ENCODE measurements around the gene FBLN2.

The FBLN2 gene

GRCh38 chr3:13582366-13583250 is 33.7 kb downstream of the FBLN2 start:
- no peak for DNase-seq (ENCODE audit: low read depth)

- no peak for DNase-seq (ENCODE audit: low read depth)
Measured at GRCh38 chr3:13583251-13584180, 34.6 kb downstream of the FBLN2 start.

- no peak for DNase-seq (ENCODE audit: low read depth)
Measured at GRCh38 chr3:13584427-13584891, 35.5 kb downstream of the FBLN2 start.

GRCh38 chr3:13584901-13585300 is 36.0 kb downstream of the FBLN2 start:
- DNase-seq (ENCODE audit: low read depth): no peak

DNA sequence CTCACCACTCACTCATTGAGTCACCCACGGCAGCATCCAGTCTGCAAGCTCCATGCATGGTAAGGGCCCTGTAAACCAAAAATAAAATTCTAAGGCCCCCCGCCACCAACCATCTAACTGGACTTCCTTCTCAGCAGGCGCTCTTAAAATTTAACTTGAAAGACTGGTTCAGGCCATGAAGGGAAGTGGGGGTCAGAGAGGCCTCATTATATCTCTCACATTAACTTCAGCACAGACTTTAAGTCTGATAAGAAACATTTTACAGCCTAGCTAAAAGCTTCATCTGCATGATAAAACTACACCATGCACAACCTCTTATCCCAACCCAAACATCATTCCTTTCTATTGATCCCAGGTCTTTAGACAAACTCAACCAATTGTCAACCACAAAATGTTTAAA is 38.5 kb downstream of the FBLN2 start:
- no peak for DNase-seq (ENCODE audit: low read depth)

GRCh38 chr3:13588221-13588701 is 39.3 kb downstream of the FBLN2 start:
- DNase-seq (ENCODE audit: low read depth): no peak

DNA sequence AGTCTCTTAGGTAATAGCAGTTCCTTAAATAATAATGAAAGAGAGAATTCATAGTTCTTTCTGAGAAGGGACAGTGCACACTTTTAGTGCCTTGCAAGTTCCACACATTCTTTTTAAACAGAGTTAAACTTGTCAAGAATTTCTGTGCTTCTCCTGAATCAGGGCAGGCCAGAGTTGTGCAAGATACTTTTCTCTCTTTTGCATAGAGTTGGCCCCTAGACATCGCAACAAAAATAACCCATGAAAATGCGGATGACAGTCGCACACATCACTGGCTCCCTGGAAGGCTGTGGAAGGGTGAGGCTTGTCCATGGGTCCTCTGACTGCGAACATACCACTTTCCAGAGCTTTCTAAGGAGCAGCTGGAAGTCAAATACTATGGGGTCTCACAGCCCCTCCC is 40.1 kb downstream of the FBLN2 start:
- DNase-seq (ENCODE audit: low read depth): peak; percentile 29

DNA sequence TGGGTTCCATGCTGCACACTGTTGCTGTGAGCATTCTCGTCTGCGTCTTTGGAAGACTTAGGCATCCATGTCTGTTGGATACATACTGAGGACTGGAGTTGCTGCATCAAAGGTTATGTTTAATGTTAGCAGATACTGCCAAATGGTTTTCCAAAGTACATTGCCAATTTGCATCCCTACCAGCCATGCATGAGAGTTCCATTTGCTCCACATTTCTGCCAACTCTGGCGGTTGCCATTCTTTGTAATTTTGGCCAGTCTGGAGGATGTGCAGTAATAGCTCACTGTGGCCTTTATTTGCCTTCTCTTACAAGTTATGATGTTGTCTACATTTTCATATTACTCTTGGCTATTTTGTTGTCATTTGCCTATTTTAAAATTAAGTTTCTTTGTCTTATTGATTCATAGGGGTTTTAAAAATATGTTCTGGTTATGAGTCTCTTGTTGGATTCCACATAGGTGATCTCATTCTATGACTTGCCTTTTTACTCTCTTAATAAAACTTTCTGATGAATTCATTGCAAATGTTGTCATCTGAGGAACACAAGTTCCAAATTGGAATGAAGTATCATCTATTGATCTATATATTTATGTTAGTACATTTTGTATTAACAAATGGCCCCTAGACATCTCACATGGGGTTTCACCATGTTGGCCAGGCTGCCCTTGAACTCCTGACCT is 42.1 kb downstream of the FBLN2 start:
- no peak for DNase-seq (ENCODE audit: low read depth)

DNA sequence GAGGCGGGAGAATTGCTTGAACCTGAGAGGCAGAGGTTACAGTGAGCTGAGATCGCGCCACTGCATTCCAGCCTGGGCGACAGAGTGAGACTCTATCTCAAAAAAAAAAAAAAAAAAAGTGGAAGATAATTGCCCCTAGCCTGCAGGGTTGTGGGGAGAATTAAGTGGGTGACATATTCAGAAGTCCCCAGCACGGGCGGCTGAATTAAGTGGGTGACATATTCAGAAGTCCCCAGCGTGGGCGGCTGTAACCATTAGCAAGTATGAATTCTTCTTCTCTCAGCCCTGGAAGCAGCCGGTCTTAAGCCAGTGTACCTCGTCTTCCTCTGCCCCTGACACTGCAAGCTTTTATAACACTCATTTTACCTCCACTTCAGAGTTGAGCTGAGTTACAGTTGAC is 44.7 kb downstream of the FBLN2 start:
- no peak for DNase-seq (ENCODE audit: low read depth)

DNA sequence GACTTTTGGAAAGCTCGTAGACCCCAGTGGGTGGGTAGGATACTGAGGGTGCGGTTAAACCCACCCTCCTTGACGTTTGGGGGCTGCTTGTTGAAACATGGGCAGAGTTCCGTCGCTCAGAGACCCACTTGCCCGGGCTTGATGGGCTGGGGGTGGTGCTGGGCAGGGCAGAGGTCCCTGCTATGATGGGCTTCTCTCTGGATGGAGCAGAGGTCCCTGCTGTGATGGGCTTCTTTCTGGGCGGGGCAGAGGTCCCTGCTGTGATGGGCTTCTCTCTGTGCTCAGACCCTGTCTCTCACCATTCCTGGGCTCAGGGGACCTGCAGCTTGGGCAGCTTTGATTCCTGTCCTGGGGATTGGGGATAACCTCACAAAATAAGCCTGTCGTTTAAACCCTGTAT is 45.2 kb downstream of the FBLN2 start:
- DNase-seq (ENCODE audit: low read depth): no peak

DNA sequence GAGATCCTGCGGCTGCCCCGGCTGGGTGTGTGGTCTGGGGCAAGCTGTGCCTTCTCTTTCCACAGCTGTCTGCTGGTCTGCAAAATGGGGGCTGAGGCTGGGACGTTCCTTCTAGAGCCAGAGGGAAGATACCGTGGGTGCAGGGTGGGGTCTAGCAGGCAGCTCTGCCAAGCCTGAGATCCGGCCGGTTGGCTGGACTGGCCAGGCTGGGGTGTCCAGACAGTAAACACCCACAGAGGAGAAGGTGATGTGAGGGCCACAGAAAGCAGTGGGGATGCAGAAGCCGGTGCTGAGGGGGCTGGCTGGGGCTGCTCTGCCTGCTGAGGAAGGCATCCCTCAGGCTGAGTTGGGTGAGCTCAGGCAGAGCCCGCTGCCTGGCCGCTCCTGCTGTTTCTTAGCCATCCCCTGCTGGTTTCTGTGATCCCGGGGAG is 46.1 kb downstream of the FBLN2 start:
- DNase-seq (ENCODE audit: low read depth): no peak

- no peak for DNase-seq (ENCODE audit: low read depth)
Measured at GRCh38 chr3:13595485-13595884, 46.6 kb downstream of the FBLN2 start.

DNA sequence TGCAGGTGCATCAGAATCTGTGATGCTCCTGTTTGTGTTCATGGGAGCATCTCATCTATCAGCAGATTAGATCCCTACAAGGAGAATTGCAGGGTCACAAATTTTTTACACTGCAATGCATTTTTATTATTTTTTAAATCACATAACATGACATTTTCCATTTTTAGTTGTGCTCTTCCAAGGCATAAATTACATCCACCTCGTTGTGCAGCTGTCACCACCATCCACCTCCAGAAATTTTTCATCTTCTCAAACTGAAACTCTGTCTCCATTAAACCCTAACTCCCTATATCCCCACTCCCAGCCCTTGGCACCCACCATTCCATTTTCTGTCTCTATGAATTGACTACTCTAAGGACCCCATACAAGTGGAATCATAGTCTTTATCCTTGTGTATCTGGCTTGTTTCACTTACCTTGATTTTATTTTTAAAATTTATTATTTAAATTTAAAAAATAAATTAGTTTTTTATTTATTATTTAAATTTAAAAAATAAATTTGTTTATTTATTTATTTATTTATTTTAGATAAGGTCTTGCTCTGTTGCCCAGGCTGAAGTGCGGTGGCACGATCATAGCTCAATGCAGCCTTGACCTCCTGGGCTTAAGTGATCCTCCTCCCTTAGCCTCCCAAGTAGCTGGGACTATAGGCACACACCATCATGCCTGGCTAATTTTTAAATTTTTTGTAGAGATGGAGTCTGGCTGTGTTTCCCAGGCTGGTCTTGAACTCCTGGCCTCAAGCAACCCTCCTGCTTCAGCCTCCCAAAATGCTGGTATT is 47.7 kb downstream of the FBLN2 start:
- DNase-seq (ENCODE audit: low read depth): no peak

DNA sequence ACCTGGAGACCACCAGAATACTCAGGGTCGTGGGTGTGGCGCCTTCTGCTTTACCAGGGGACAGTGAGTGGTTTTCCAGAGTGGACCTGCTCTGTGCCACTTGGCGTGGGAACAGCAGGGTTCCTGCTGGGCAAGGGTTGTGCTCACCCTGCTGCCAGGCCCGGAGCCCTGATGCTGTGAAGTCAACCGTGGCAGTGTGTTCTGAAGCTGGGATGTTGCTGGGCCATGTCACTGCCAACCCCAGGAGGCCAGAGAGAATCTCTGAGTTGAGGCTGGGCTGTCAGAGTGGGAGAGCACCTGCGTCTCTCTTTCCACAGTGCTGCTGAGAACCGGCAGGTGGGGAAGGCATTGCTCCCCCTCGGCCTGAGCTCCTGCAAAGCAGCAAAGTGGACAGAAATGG is 48.7 kb downstream of the FBLN2 start:
- no peak for DNase-seq (ENCODE audit: low read depth)

DNA sequence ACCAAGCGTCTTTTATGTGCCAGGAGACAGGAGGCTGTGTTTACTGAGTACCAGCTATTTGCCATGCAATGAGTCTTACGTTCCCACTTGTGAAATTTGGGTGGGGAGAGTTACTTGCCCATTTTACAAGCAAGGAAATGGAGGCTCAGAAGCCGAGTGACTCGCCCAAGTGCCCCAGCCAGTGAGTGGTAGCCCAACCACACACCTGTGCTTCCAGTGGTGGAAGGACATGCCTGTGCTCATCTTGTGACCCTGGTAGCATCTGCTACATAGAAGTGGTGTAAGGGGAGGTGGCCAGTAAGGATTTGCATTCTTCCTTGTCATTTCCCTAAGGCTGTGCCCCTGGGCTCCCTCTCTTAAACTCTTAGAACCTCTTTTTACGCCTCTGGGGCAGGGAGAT is 49.3 kb downstream of the FBLN2 start:
- DNase-seq (ENCODE audit: low read depth): no peak

GRCh38 chr3:13598926-13599886 is 50.3 kb downstream of the FBLN2 start:
- no peak for DNase-seq (ENCODE audit: low read depth)

GRCh38 chr3:13599887-13600450 is 51.0 kb downstream of the FBLN2 start:
- no peak for DNase-seq (ENCODE audit: low read depth)

- DNase-seq (ENCODE audit: low read depth): peak; percentile 93
Measured at GRCh38 chr3:13600950-13601691, 52.2 kb downstream of the FBLN2 start.

- DNase-seq (ENCODE audit: low read depth): no peak
Measured at GRCh38 chr3:13601692-13602080, 52.8 kb downstream of the FBLN2 start.

Measured in amniotic epithelial cell (primary cell).